IMR-90 (cell line): ENCODE measurements around the gene LIMS1. TPM values are rescaled to one million over a fixed set of nuclear protein-coding genes. Genes with fewer than 3 reads are reported as not detected.
"Not testable (repeated sequence)": the region's sequence is repeated elsewhere in the genome, so short reads cannot be mapped to it uniquely, and the experiment has no call there.

Experiments used
- ATAC-seq: fragments of 200-7000 bp; cut with Tn5 transposase; 2 replicates; pipeline ENCODE4 v1.9.1; 2020; ENCODE audit warnings: low read depth, mild to moderate bottlenecking, moderate library complexity
- BruUV-seq: library from RNA; stranded (reverse); fragments of 400-500 nt; replicated peaks from 2 replicates; lab custom pipeline; 2021; lab: Mats Ljungman, UMichigan
- CTCF ChIA-PET: fragments of 300-600 bp; formaldehyde crosslinking; extraction: SDS; loops from one replicate; lab custom pipeline; 2021; ENCODE audit warnings: antibody characterized with exemption; lab: Yijun Ruan, JAX
- POLR2A ChIA-PET: fragments of 300-600 bp; sonication (Branson Sonifier 250); formaldehyde crosslinking; loops from one replicate; lab custom pipeline; 2022; ENCODE audit warnings: antibody characterized with exemption; ENCODE audit not compliant: unreplicated experiment; lab: Charles Lee
- DNase-seq: peaks from one replicate; pipeline ENCODE4 v3.0.0; 2013
- H2AFZ ChIP-seq: replicated peaks from 2 replicates; pipeline ENCODE3; 2013; ENCODE audit warnings: low read length, mild to moderate bottlenecking; ENCODE audit not compliant: poor library complexity
- H2AK5ac ChIP-seq: 2 replicates; pipeline ENCODE4 v1.6.1; 2013; ENCODE audit warnings: low read depth, low read length, inconsistent platforms
- H2AK9ac ChIP-seq: replicated peaks from 2 replicates; pipeline ENCODE3; 2013; ENCODE audit warnings: mild to moderate bottlenecking, low read depth, low read length, moderate library complexity; ENCODE audit not compliant: poor library complexity
- H2BK120ac ChIP-seq: 2 replicates; pipeline ENCODE4 v1.6.1; 2013; ENCODE audit warnings: low read depth, low read length, inconsistent platforms
- H2BK15ac ChIP-seq: 3 replicates; pipeline ENCODE4 v1.6.1; 2013; ENCODE audit warnings: low read depth, low read length, inconsistent platforms
- H2BK20ac ChIP-seq: 2 replicates; pipeline ENCODE4 v1.6.1; 2013; ENCODE audit warnings: low read depth, mild to moderate bottlenecking, inconsistent platforms, low read length, moderate library complexity
- H2BK5ac ChIP-seq: 2 replicates; pipeline ENCODE4 v1.6.1; 2013; ENCODE audit warnings: mild to moderate bottlenecking, low read depth, low read length, inconsistent platforms; ENCODE audit not compliant: poor library complexity, severe bottlenecking
- H3K14ac ChIP-seq: replicated peaks from 2 replicates; pipeline ENCODE4 v1.6.1; 2013; ENCODE audit warnings: low read depth, low read length, inconsistent platforms
- H3K18ac ChIP-seq: 2 replicates; pipeline ENCODE4 v1.6.1; 2013; ENCODE audit warnings: low read depth, low read length, control low read depth
- H3K23ac ChIP-seq: 2 replicates; pipeline ENCODE4 v1.6.1; 2013; ENCODE audit warnings: low read depth, low read length, inconsistent platforms
- H3K27ac ChIP-seq: 2 replicates; pipeline ENCODE4 v1.5.1; 2013; ENCODE audit warnings: mild to moderate bottlenecking, control low read depth, low read length; ENCODE audit not compliant: insufficient read depth
- H3K27me3 ChIP-seq: 2 replicates; pipeline ENCODE4 v1.6.1; 2013; ENCODE audit warnings: low read length; ENCODE audit not compliant: control insufficient read depth, insufficient read depth
- H3K36me3 ChIP-seq: 2 replicates; pipeline ENCODE4 v1.6.1; 2013; ENCODE audit warnings: low read length, mixed read lengths; ENCODE audit not compliant: control insufficient read depth, insufficient read depth
- H3K4ac ChIP-seq: 2 replicates; pipeline ENCODE4 v1.6.1; 2013; ENCODE audit warnings: low read depth, low read length, inconsistent platforms
- H3K4me1 ChIP-seq: 2 replicates; pipeline ENCODE4 v1.6.1; 2013; ENCODE audit warnings: low read length, mixed read lengths; ENCODE audit not compliant: control insufficient read depth, insufficient read depth
- H3K4me2 ChIP-seq: 2 replicates; pipeline ENCODE4 v1.6.1; 2013; ENCODE audit warnings: low read depth, mild to moderate bottlenecking, control low read depth, low read length, moderate library complexity
- H3K4me3 ChIP-seq: 2 replicates; pipeline ENCODE4 v1.5.1; 2013; ENCODE audit warnings: low read depth, mild to moderate bottlenecking, control low read depth, low read length, moderate library complexity; ENCODE audit not compliant: insufficient read depth
- H3K56ac ChIP-seq: 2 replicates; pipeline ENCODE4 v1.6.1; 2013; ENCODE audit warnings: low read length, inconsistent platforms; ENCODE audit not compliant: insufficient read depth; ENCODE audit errors: extremely low read depth
- H3K79me1 ChIP-seq, 2 experiments: 2 replicates each; pipeline ENCODE4 v1.6.1; 2013; ENCODE audit warnings: low read length in 2 of 2, inconsistent platforms in 1 of 2, low read depth in 1 of 2
- H3K9ac ChIP-seq: 2 replicates; pipeline ENCODE4 v1.6.1; 2013; ENCODE audit warnings: low read depth, low read length, control low read depth
- H3K9me1 ChIP-seq: 2 replicates; pipeline ENCODE4 v1.6.1; 2013; ENCODE audit warnings: low read length, inconsistent platforms; ENCODE audit not compliant: insufficient read depth
- H3K9me3 ChIP-seq: 2 replicates; pipeline ENCODE4 v1.6.1; 2013; ENCODE audit warnings: low read length; ENCODE audit not compliant: control insufficient read depth, insufficient read depth
- H4K20me1 ChIP-seq: 2 replicates; pipeline ENCODE4 v1.6.1; 2013; ENCODE audit warnings: low read length, inconsistent platforms; ENCODE audit not compliant: insufficient read depth
- H4K5ac ChIP-seq: 2 replicates; pipeline ENCODE4 v1.6.1; 2013; ENCODE audit warnings: mild to moderate bottlenecking, low read depth, low read length, control low read depth
- H4K8ac ChIP-seq, 2 experiments: 2 replicates each; pipeline ENCODE4 v1.6.1; 2013; ENCODE audit warnings: low read depth in 2 of 2, low read length in 2 of 2, control low read depth in 1 of 2, inconsistent platforms in 1 of 2
- H4K91ac ChIP-seq: 2 replicates; pipeline ENCODE4 v1.6.1; 2013; ENCODE audit warnings: low read depth, low read length, inconsistent platforms; ENCODE audit not compliant: insufficient read depth
- WGBS, 2 experiments: methylation state at CpG; one replicate each; pipeline versions ENCODE4 v1.1.5 to v1.1.7; 2013; ENCODE audit warnings: missing lambda C conversion rate in 2 of 2; ENCODE audit not compliant: insufficient read length in 1 of 2; ENCODE audit errors: extremely low coverage in 2 of 2; 5-methylcytosine and 5-hydroxymethylcytosine counted together
- dilution Hi-C: fragments of 300-500 bp; cut with HindIII; formaldehyde crosslinking; loops from one replicate; pipeline ENCODE4 v1.14.3; 2018; ENCODE audit warnings: low sequenced_read_pairs; ENCODE audit not compliant: unreplicated experiment
- in situ Hi-C: fragments of 300-500 bp; cut with MboI; formaldehyde crosslinking; loops from 3 replicates; pipeline ENCODE4 v1.14.3; 2019; ENCODE audit warnings: low sequenced_read_pairs, inconsistent platforms, mixed read lengths
- intact Hi-C: fragments of 100-400 bp; cut with micrococcal nuclease; formaldehyde crosslinking; loops from 2 replicates; pipeline ENCODE4 v1.10.0; 2022
- polyA plus RNA-seq, 3 experiments: library from polyadenylated mRNA; depleted of rRNA; stranded (reverse); fragments of >200 nt; gene quantifications; 2 replicates each; pipeline ENCODE4 v1.2.3, GENCODE V29; 2012; ENCODE audit warnings: low replicate concordance in 1 of 3
- total RNA-seq: library from RNA; depleted of rRNA; stranded (reverse); fragments of >200 nt; gene quantifications from 2 replicates; pipeline ENCODE4 v1.2.3, GENCODE V29; 2012

Gene LIMS1
- total and polyA plus RNA-seq, 2 of the 4 experiments (the other 2 are of a cell fraction): 59.1 to 131 TPM

DNA sequence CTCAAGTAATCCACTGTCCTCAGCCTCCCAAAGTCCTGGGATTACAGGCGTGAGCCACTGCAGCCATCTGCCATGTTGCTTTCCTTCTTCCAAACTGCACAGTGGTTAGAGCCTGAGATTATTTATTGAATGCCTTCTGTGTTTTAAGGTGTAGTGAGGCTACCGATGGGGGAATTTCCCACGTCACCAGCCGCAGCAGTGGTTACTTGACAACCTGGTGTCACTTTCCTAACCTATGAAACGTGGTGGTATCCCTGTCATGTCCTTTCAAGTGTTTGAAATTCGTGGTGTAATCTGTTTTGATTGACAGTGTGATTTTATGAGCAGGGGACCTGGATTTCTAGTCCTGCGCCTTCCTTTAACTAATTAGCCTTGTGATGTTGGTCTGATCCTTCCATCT lies 124.3 kb downstream of the LIMS1 start:
- H4K8ac ChIP-seq, H3K4me3 ChIP-seq, H4K91ac ChIP-seq, H2AK9ac ChIP-seq, H4K5ac ChIP-seq, H2BK15ac ChIP-seq, H3K9ac ChIP-seq, BruUV-seq, ATAC-seq, H3K4ac ChIP-seq, H2AFZ ChIP-seq, H2BK120ac ChIP-seq, dilution Hi-C loops, CTCF ChIA-PET, H3K36me3 ChIP-seq, H3K9me3 ChIP-seq, H3K27me3 ChIP-seq, DNase-seq, H3K14ac ChIP-seq, H2BK5ac ChIP-seq, H2BK20ac ChIP-seq, H3K27ac ChIP-seq, H3K23ac ChIP-seq, intact Hi-C loops, H3K9me1 ChIP-seq, H3K18ac ChIP-seq, H3K4me2 ChIP-seq, POLR2A ChIA-PET, H3K56ac ChIP-seq, H3K4me1 ChIP-seq, in situ Hi-C loops, H4K20me1 ChIP-seq, H2AK5ac ChIP-seq: not testable (repeated sequence)
- WGBS, 2 experiments: no CpG with 5 or more reads among the region's 7 CpGs
- peaks cover 6 to 17% of the 10 kb centered on the region in 2 experiments; a peak in 2 of 4 replicates for H3K79me1 ChIP-seq

- H3K4ac ChIP-seq: peak overlapping the region; percentile 87
- DNase-seq, H3K18ac ChIP-seq, H3K4me2 ChIP-seq, H3K9me1 ChIP-seq, H3K4me3 ChIP-seq, H3K36me3 ChIP-seq, in situ Hi-C loops, H3K9ac ChIP-seq, H3K9me3 ChIP-seq, H3K56ac ChIP-seq, H2AFZ ChIP-seq, H2AK9ac ChIP-seq, dilution Hi-C loops, BruUV-seq, H3K27me3 ChIP-seq, intact Hi-C loops, POLR2A ChIA-PET, CTCF ChIA-PET, ATAC-seq, H4K20me1 ChIP-seq, H3K4me1 ChIP-seq: not testable (repeated sequence)
- peak overlapping the region; percentile 77 for H2BK120ac ChIP-seq
- H2BK15ac ChIP-seq: 0 out of 3 replicates have a peak overlapping the region, but pooled peaks have one; percentile 74
- H2BK5ac ChIP-seq: peak overlapping the region; percentile 58
- H3K79me1 ChIP-seq: peaks cover 4 to 31% of the 10 kb centered on the region in 2 experiments; a peak in 2 of 4 replicates
- peak overlapping the region; percentile 96 for H2AK5ac ChIP-seq
- H3K14ac ChIP-seq: peak overlapping the region; percentile 71
- peak overlapping the region in 1 of 2 experiments; percentile 66; a peak in 1 of 4 replicates for H4K8ac ChIP-seq
- H4K91ac ChIP-seq: peak overlapping the region; percentile 72; the same call in 1 of the 2 replicates
- H3K23ac ChIP-seq: peak overlapping the region; percentile 65; the same call in 1 of the 2 replicates
- peak overlapping the region; percentile 7; the same call in 1 of the 2 replicates for H4K5ac ChIP-seq
- H3K27ac ChIP-seq: peak overlapping the region; percentile 47; the same call in 1 of the 2 replicates
- WGBS, 2 experiments: 75% methylated on average over 2 of the region's 4 CpGs; no CpG with 5 or more reads in 1 of the 2 experiments
- 0 out of 2 replicates have a peak overlapping the region, but pooled peaks have one; percentile 45 for H2BK20ac ChIP-seq
These were observed 127.2 kb downstream of the LIMS1 start for GRCh38 chr2:108661493-108661892.
